Measurements from ENCODE around the gene ZNF865. TPM values are rescaled to one million over a fixed set of nuclear protein-coding genes. Genes with fewer than 3 reads are reported as not detected.
A peak's percentile ranks its signal among the peaks of the same experiment; 100 is the strongest.

The ZNF865 gene
- total and polyA plus RNA-seq, 2 of the 8 experiments (the other 6 are each of a cell fraction or from before 2014, with no cell fraction given) = 3.5 to 13.6 TPM

DNA sequence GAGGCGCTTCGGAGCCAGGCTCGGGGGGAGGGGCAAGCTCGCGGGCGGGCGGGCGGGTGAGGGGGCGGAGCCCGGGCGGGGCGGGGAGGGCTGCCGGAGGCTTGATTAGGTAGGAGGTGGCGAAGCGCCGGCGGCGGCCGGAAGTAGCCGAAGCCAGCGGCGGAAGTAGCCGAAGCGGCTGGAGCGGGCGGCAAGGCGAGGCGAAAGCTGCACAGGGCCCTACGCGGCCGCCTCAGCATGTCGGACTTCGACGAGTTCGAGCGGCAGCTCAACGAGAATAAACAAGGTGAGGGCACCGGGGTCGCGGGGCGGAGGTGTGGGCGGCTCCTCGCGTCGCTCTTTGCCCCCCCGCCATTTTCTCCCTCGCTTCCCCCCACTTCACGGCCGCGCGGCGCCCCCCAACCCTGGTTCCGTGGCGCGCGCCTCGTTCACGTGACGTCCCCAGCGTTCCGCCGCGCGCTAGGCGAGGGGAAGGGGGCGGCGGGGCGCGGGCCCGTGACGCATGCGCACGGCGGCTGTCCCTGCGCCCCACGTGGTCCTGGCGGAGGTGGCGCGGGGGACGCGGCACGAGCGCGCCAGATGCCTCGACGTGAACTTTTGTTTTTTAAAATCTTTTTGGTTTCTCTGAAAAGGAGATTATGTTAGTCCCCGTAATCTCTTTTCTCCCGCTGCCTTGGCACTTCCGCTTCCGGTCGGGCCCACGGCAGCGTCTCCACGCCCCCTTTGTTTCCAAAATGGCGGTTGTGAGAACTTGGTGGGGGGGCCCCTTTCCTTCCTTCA is 49.6 kb downstream of the ZNF865 start, which contains the start of gene U2AF2 (continued):
- no peak for TF ChIP-seq CBX8 (IDR thresholded peaks at IDR 0.05; ENCODE audit: borderline replicate concordance, low read depth, low read length)
- no peak for TF ChIP-seq GTF2F1 (IDR thresholded peaks at IDR 0.05; ENCODE audit: borderline replicate concordance, low read depth, low read length)
- no peak for TF ChIP-seq POU5F1 (IDR thresholded peaks at IDR 0.05; ENCODE audit: low read depth, low read length)
- TF ChIP-seq RBBP5 (IDR thresholded peaks at IDR 0.05; ENCODE audit: borderline replicate concordance, low read depth, low read length) = 0 out of 2 replicates have a peak, but pooled peaks have one; percentile 37
- TF ChIP-seq RFX5 (IDR thresholded peaks at IDR 0.05; ENCODE audit: borderline replicate concordance, low read depth, low read length) = no peak
- no peak for TF ChIP-seq EP300 (IDR thresholded peaks at IDR 0.05; ENCODE audit: borderline replicate concordance in 1 of 2, low read depth in 2 of 2, low read length in 2 of 2)
- TF ChIP-seq BCL11A (IDR thresholded peaks at IDR 0.05; ENCODE audit: low read depth in 2 of 2, low read length in 2 of 2) = no peak
- no peak for TF ChIP-seq SUZ12 (IDR thresholded peaks at IDR 0.05; ENCODE audit: low read length)
- TF ChIP-seq, protein P1, sequence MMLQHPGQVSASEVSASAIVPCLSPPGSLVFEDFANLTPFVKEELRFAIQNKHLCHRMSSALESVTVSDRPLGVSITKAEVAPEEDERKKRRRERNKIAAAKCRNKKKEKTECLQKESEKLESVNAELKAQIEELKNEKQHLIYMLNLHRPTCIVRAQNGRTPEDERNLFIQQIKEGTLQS (IDR thresholded peaks at IDR 0.05; ENCODE audit: insufficient read depth, low read depth, low read length) = no peak
- peak; percentile 60; the same call in 1 of the 2 replicates for TF ChIP-seq CREB1 (IDR thresholded peaks at IDR 0.05)
- peak; percentile 68 for TF ChIP-seq TBP (IDR thresholded peaks at IDR 0.05; ENCODE audit: low read depth, low read length)
- TF ChIP-seq CHD1 (IDR thresholded peaks at IDR 0.05; ENCODE audit: low read depth, low read length) = no peak; the same call in 1 of the 2 replicates
- TF ChIP-seq CTCF (IDR thresholded peaks at IDR 0.05; ENCODE audit: control extremely low read depth in 1 of 3, insufficient read depth in 1 of 3, low read depth in 1 of 3, low read length in 3 of 3) = no peak
- no peak for TF ChIP-seq BACH1 (IDR thresholded peaks at IDR 0.05; ENCODE audit: low read length)
- peak; percentile 67 for TF ChIP-seq TAF1 (IDR thresholded peaks at IDR 0.05; ENCODE audit: low read depth, low read length)
- peak; percentile 87 for TF ChIP-seq MAX (IDR thresholded peaks at IDR 0.05)
- no peak for TF ChIP-seq SP4 (IDR thresholded peaks at IDR 0.05; ENCODE audit: low read length)
- TF ChIP-seq CBX5 (IDR thresholded peaks at IDR 0.05; ENCODE audit: low read depth, low read length) = no peak
- no peak for TF ChIP-seq HDAC6 (IDR thresholded peaks at IDR 0.05; ENCODE audit: low read depth, low read length)
- TF ChIP-seq POLR2AphosphoS5 (IDR thresholded peaks at IDR 0.05; ENCODE audit: low read depth, low read length) = peak; percentile 93
- no peak for TF ChIP-seq ZNF274 (IDR thresholded peaks at IDR 0.05; ENCODE audit: borderline replicate concordance, extremely low read depth, low read length)
- no peak for TF ChIP-seq KDM1A (IDR thresholded peaks at IDR 0.05; ENCODE audit: borderline replicate concordance, low read length)

All from H1 (cell line).